KOPT-K1 (cell line): ENCODE data around the gene RHOT2.
"Not testable (repeated sequence)": the region's sequence is repeated elsewhere in the genome, so short reads cannot be mapped to it uniquely, and the experiment has no call there.

ENCODE experiments used
- H3K27ac ChIP-seq: fragments of 200-600 bp; sonication (generic); 2 replicates; pipeline ENCODE4 v1.5.1; 2016; ENCODE audit warnings: antibody characterized with exemption, mild to moderate bottlenecking, low read depth, low read length; ENCODE audit not compliant: poor library complexity, severe bottlenecking
- H3K36me3 ChIP-seq: fragments of 200-600 bp; sonication (generic); 2 replicates; pipeline ENCODE4 v1.5.1; 2017; ENCODE audit warnings: antibody characterized with exemption, mild to moderate bottlenecking, low read length, moderate library complexity; ENCODE audit not compliant: insufficient read depth
- H3K9me3 ChIP-seq: fragments of 200-600 bp; sonication (generic); 2 replicates; pipeline ENCODE4 v1.5.1; 2017; ENCODE audit warnings: antibody characterized with exemption, low read length, mild to moderate bottlenecking; ENCODE audit not compliant: insufficient read depth, poor library complexity, severe bottlenecking

RHOT2 gene

DNA sequence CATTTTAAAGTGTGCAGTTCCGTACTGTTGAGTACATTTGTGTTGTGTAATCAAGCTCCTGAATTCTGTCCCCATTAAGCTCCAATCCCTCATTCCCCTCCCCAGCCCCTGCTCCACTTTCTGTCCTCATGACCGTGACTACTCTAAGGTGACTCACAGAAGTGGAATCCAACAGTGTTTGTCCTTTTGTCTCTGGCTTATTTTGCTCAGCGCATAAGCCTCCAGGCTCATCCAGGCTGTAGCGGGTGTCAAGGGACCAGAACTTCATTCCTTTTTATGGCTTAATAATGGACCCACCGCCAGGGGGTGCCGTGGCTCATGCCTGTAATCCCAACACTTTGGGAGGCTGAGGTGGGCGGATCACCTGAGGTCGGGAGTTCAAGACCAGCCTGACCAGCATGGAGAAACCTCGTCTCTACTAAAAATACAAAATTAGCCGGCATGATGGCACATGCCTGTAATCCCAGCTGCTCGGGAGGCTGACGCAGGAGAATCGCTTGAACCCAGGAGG lies 44.9 kb downstream of the RHOT2 start:
- not testable (repeated sequence) for H3K36me3 ChIP-seq, H3K27ac ChIP-seq, H3K9me3 ChIP-seq

DNA sequence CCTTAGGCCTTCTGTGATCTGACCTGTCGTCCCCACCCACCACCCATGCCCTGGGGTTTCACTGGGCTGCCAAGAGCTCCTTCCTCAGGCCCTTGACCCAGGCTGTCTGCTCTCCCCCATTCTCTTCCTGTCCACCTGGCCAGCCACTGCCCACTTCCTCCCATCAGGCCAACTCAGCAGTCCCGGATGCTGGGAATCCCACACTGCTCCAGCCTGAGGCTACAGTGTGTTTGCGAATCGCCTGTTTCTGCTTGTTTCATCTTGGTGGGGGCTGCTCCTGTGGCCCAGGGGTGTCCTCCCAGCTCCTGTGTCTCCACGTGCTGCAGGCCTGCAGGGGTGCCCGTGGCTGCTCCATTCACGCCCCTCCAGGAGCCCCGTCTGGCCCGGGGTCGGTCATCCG lies 46.1 kb downstream of the RHOT2 start:
- H3K36me3 ChIP-seq = no peaks in the 10 kb centered on the region
- no peaks in the 10 kb centered on the region for H3K9me3 ChIP-seq
- no peak overlapping the region for H3K27ac ChIP-seq

DNA sequence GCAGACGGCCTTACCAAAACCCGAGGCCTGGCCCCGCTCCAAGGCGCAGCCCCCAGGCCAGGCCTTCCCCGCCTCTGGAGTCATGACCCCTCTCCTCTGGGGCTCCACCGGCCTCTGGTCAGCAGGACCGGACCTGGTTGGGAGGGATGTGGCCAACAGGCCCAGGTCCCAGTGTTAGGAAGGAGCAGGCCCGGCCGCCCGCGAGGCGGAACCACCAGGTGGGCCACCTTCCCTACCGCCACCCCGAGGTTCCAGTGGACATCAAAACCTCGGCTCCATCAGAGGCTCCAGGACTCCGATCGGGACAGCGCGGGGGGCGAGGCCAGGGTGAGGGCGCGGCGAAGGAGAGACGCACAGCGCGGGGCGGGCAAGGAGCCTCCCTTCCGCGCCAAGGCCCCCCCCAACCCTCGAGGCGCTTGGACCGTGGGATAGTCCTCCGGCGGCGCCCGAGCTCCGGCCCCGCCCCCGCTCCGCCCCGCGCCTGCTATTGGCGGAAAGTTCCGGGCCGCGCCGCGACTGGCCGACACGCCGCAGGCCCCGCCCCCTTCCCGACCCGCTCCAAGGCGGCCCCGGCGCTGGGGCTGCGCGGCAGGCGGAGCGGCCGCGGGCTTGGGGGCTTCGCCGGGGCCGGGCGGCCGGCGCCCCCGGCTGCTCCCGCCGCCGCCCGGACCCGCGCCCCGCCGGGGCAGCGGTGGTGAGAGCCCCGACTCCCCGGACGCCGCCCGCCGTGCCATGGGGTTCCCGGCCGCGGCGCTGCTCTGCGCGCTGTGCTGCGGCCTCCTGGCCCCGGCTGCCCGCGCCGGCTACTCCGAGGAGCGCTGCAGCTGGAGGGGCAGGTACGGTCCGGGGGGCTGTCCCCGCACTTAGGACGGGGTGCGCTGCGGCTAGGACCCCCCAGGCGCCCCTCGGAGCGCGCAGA lies 46.9 kb downstream of the RHOT2 start, which contains the start of gene METRN:
TSS of gene METRN (plus strand) at position 561 of the 919 bp plus-strand sequence. CDS start at position 733, 172 bp downstream.
- Histone ChIP-seq H3K9me3 (no peaks in the 10 kb centered on the region), H3K27ac (no peak within 1 kb of the TSS), H3K36me3 (no peaks in the 10 kb centered on the region)

DNA sequence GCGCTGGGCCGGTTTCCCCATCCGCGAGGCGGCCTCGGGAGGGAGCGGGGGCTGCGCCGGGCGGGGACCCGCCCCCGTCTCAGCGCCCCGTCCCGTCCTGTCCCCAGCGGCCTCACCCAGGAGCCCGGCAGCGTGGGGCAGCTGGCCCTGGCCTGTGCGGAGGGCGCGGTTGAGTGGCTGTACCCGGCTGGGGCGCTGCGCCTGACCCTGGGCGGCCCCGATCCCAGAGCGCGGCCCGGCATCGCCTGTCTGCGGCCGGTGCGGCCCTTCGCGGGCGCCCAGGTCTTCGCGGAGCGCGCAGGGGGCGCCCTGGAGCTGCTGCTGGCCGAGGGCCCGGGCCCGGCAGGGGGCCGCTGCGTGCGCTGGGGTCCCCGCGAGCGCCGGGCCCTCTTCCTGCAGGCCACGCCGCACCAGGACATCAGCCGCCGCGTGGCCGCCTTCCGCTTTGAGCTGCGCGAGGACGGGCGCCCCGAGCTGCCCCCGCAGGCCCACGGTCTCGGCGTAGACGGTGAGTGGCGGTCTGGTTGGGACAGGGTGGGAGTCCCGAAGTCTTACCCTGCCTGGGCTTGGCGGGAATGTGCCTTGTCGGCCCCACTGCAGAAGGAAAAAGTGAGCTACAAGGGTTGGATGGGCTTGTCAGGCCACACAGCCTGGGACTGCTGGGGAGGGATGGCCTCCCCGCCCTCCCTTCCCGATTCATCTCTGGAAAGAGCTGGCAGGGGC lies 47.7 kb downstream of the RHOT2 start:
- H3K36me3 ChIP-seq = no peaks in the 10 kb centered on the region
- no peak overlapping the region for H3K27ac ChIP-seq
- H3K9me3 ChIP-seq = no peaks in the 10 kb centered on the region

DNA sequence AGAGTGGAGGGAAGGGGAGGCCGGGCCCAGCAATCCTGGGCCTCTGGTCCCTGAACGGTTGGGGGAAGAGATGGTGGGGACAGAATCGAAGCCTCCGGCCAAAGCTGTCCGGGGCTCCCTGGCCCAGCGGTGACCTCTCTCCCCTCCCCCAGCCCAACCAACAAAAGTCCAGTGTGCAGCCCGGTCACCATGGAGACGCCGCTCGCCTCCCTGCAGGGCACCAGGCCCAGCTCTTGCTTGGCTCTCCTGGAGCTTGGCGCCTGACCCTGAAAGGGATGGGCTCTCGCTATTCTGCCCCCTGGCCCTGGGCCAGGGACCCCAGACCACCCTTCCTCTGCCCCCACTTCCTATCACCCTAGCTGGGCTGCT lies 48.3 kb downstream of the RHOT2 start:
- H3K36me3 ChIP-seq = no peaks in the 10 kb centered on the region
- H3K9me3 ChIP-seq = no peaks in the 10 kb centered on the region
- H3K27ac ChIP-seq = no peak overlapping the region

DNA sequence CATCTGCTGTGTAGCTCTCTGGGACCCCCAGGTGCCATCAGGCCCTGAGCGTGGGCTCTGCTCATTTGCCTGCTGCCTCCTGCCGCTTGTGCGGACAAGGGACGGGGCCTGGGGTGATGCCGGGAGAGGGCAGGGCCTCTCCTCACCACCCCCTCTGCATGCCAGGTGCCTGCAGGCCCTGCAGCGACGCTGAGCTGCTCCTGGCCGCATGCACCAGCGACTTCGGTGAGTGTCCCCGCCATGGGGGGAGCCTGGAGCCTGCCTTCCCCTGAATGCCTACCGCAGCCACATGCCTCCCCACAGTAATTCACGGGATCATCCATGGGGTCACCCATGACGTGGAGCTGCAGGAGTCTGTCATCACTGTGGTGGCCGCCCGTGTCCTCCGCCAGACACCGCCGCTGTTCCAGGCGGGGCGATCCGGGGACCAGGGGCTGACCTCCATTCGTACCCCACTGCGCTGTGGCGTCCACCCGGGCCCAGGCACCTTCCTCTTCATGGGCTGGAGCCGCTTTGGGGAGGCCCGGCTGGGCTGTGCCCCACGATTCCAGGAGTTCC lies 48.9 kb downstream of the RHOT2 start:
- no peak overlapping the region for H3K27ac ChIP-seq
- H3K36me3 ChIP-seq = no peaks in the 10 kb centered on the region
- no peaks in the 10 kb centered on the region for H3K9me3 ChIP-seq

DNA sequence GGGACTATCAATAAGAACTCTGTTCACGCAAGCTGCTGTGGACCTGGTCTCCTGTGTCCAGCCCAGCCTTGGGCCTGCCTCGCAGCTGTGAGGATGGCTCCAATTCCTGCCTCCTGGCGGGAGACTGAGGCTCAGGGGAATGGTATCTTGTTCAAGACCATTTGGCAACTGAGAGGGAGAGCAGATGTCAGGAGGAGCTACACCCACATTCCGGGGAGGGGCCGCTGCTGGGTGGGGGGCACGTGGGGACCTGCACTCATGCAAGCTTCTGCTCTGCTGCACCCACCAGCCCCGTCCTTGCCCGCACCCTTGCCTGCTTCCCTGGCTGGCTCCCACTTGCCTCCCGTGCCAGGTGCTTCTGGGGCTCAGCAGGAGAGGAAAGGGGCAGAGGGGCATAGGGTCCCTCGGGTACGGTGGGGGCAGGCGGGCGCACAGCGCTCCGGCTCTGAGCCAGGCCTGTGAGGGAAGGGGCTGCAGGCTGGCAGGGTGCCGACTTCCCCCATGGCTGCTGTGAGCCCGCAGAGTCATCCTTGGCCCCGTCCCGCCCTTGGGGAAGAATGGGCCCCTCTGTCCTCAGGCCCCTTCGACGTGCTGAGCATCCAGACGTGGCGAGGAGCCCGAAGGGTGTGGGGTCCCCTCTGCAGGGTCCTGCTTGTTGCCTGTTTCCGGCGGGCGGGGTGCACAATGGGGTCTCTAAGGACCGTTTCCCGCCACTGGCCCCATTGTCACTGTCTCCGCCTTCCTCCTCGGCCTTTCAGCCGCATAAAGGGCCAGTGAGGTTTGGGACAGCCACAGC lies 49.7 kb downstream of the RHOT2 start:
- Histone ChIP-seq H3K27ac (no peak overlapping the region), H3K36me3 (no peaks in the 10 kb centered on the region), H3K9me3 (no peaks in the 10 kb centered on the region)

DNA sequence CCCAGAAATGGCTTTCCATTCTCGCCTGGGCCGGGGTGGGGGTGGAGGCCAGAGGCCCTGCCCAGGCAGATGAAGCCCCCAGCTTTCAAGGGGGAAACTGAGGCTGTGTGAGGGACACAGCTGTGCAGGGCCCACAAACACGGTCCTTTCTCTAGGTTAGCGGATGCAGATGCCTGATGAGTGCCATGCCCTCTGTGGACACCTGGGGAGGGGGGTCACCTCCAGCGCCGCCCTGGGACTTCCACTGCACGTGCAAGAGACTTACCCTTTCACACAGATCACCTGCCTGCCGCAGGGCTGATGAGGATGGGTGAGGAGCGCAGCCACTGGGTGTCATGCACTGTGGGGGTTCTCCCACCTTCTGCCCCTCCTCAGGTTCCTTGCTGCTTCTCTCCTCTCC lies 50.5 kb downstream of the RHOT2 start:
- Histone ChIP-seq H3K9me3 (no peaks in the 10 kb centered on the region), H3K36me3 (no peaks in the 10 kb centered on the region), H3K27ac (no peak overlapping the region)

DNA sequence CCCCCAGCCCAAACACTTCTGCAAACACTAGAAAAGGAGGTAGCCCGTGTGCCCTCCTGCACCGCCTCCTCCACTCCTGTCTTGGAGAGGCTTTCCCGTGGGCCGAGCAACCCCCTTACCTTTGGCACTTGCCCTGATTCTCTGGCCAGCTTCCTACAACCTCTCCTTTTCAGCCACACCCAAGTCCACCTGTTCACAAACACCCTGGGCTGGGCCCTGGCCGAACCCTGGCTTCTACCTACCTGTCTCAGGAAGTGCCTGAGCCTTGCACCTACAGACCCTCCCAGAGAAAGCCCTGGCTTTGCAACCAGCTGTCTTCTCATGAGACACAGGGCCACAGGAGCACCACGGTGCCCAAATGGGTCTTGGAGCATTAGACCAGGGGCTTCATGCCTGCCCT lies 51.0 kb downstream of the RHOT2 start:
- no peaks in the 10 kb centered on the region for H3K9me3 ChIP-seq
- H3K36me3 ChIP-seq = no peaks in the 10 kb centered on the region
- H3K27ac ChIP-seq = peak overlapping the region; percentile 84

DNA sequence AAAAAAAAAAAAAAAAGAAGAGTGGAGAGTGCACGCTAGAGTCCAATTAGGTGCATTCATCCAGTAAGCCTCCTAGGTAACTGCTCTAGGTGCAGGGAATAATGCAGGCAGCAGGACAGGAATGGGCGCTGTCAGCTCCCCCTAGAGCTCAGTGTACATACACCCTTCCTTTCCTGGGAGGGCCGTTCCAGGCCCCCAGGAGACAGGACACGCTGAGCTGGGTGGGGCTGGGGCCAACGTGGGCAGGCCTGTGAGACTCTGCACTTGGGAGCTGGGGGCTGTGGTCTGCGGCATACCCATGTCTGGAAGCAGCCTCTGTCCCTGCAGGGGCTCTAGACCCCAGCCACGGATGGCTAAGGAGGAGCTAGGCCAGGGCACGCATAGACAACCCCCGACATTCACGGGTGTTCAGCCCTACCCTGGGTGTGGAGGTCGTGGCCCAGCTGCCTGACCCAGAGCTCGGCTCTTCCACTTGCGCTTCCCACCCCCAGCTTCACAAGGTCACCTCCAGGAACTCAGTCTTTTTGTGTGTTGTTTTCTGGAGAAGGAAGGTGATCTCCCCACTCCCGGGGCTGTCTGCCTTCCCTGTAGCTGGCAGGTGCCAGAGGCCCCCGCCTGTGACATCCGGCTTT lies 52.0 kb downstream of the RHOT2 start:
- Histone ChIP-seq H3K36me3 (no peaks in the 10 kb centered on the region), H3K9me3 (no peaks in the 10 kb centered on the region), H3K27ac (peak overlapping the region; percentile 84)

DNA sequence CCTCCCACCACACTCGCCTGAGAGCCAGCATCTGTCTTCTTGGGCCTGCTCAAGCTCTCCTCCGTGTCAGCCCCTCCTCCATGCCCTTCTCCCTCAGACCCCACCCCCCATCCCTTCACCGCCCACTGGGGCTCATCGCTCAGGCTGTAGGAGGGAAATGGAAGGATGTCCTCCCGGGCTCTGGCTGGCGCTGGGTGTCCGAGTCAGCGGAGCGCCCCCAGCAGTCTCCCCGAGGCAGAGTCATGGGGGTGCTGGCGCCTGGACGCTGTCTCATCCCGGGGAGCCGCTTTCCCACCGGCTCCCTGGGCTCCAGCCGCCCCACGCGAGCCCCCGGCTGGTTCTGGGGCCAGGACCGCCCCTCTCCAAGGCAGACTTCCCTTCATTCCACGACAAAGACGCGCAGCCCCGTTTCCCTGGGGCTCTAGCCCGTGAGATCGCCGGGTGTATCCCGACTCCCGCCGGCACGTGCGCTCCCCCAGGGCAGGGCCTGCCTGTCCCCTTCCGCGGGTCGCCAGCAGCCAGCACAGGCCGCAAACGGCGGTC lies 52.6 kb downstream of the RHOT2 start:
- Histone ChIP-seq H3K9me3 (no peaks in the 10 kb centered on the region), H3K36me3 (no peaks in the 10 kb centered on the region), H3K27ac (peak overlapping the region; percentile 84)

DNA sequence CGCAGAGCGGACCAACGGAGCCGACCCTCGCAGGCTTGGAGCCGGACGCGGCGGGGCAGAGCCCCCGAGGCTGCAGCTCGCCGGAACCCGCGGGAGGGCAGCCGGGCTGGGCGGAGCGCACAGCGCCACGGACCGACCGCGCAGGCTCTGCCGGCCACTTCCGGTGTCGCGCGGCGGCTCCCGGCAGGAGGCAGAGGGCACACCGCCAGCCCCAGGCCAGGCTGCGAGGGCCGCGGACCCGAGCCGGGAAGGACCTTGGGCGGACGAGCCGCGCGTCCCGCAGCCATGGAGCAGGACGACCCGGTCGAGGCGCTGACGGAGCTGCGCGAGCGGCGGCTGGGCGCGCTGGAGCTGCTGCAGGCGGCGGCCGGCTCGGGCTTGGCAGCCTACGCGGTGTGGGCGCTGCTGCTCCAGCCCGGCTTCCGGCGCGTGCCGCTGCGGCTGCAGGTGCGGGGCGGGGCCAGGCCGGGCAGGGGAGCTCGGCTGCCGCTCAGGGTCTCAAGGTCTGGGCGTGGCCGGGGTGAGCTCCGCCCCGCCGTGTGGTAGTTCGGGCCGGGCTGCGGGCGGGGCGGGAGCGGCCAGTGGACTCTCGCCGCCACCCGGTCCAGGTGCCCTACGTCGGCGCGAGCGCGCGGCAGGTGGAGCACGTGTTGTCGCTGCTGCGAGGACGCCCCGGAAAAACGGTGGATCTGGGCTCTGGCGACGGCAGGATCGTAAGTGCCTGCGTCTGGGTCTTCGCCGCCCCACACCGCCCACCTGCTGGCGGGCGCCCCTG lies 53.2 kb downstream of the RHOT2 start, which contains the start of gene ANTKMT:
TSS of gene ANTKMT (plus strand) at position 157 of the 775 bp plus-strand sequence. CDS start at position 286, 129 bp downstream.
- peak within 1 kb of the TSS; percentile 84 for H3K27ac ChIP-seq

DNA sequence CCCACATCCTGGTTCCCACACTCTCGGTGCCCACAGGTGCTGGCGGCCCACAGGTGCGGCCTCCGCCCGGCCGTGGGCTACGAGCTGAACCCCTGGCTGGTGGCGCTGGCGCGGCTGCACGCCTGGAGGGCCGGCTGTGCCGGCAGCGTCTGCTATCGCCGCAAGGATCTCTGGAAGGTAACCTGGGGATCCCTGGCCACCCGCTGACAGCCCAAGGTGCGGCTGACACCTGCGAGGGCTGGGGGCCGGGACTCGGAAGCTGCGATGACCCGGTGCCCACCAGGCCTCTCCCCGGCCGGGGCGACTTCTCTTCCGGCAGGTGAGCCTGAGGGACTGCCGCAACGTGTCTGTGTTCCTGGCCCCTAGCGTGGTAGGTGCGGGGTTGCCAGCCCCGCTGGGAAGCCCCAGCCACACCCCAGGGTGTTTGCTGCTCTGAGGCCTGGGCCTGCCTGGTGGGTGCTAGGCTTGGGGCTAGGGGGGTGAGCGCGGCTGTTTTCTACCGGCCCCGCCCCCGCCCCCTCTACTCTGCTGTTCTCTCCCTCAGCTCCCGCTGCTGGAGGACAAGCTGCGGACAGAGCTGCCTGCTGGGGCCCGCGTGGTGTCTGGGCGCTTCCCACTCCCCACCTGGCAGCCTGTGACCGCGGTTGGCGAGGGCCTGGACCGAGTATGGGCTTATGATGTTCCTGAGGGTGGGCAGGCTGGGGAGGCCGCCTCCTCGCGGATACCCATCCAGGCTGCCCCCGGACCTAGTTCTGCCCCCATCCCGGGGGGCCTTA lies 54.0 kb downstream of the RHOT2 start:
- H3K9me3 ChIP-seq = no peaks in the 10 kb centered on the region
- H3K36me3 ChIP-seq = no peaks in the 10 kb centered on the region
- H3K27ac ChIP-seq = peak overlapping the region; percentile 84

More for the DNA sequence above, 53.2 kb downstream of the RHOT2 start, which contains the start of gene ANTKMT:
- Histone ChIP-seq H3K36me3 (no peaks in the 10 kb centered on the region), H3K9me3 (no peaks in the 10 kb centered on the region)
